ENCODE data around the gene ELOVL3.

DNA sequence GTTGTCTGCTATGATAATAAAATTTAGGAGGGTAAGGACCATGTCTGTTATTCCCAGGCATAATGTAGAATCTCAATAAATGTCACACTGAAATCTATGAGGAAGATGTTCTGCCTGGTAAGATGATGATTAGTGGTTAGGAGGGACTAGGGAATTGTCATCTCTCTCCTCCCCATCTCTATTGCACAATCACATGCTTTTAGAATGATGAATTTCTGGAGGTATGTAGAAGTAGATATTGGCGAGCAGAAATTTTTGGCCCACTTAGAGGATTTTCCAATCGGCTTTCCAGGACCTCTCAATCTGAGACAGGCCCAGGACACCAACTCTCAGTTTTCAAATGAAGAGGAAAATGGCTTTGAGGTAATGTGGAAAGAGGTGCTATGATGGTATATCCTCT lies 17.2 kb downstream of the ELOVL3 start:
- TF ChIP-seq POLR2A (IDR thresholded peaks at IDR 0.05; ENCODE audit: low read depth, low read length), result no peak
- TF ChIP-seq CTCF (IDR thresholded peaks at IDR 0.05 in 2 of 3, conservative IDR thresholded peaks at IDR 0.05 in 1 of 3; ENCODE audit: control insufficient read depth in 2 of 3, extremely low read depth in 1 of 3, insufficient read depth in 1 of 3, low read depth in 3 of 3, low read length in 3 of 3), result no peak
